ENCODE data around the gene ACSS2.
A peak's percentile ranks its signal among the peaks of the same experiment; 100 is the strongest.

The ACSS2 gene

GRCh38 chr20:34871966-34872621 lies 4.3 kb upstream of the ACSS2 start:
- no peak overlapping the region for H3K27ac Mint-ChIP-seq
- H3K4me3 Mint-ChIP-seq: peak overlapping the region; percentile 90
- H3K27me3 Mint-ChIP-seq (ENCODE audit: low read depth): peaks cover 7% of the 10 kb centered on the region
- no peaks in the 10 kb centered on the region for H3K9me3 Mint-ChIP-seq
- H3K36me3 Mint-ChIP-seq (ENCODE audit: low read depth): no peaks in the 10 kb centered on the region
- peaks cover 46% of the 10 kb centered on the region for H3K4me1 Mint-ChIP-seq
- no peak for TF ChIP-seq CTCF (IDR thresholded peaks at IDR 0.05; ENCODE audit: unreplicated experiment in 3 of 3)

GRCh38 chr20:34872622-34873224 lies 3.7 kb upstream of the ACSS2 start, which contains the start of gene GGT7:
Gene GGT7, minus strand, starts transcription at chr20:34872856. Its CDS starts 41 bp downstream, at chr20:34872815.
- Mint-ChIP-seq H3K4me1 (peaks cover 48% of the 10 kb centered on the region), H3K27ac (peak within 1 kb of the TSS in 2 of 3 experiments; percentile 14 to 22), H3K9me3 (no peaks in the 10 kb centered on the region), H3K27me3 (ENCODE audit: low read depth) (peaks cover 7% of the 10 kb centered on the region), H3K4me3 (peak within 1 kb of the TSS; percentile 90 to 94 (median 92)), H3K36me3 (ENCODE audit: low read depth) (no peaks in the 10 kb centered on the region)
- peak; percentile 51 to 71 (median 57) for TF ChIP-seq CTCF (IDR thresholded peaks at IDR 0.05; ENCODE audit: unreplicated experiment in 3 of 3)

GRCh38 chr20:34873583-34874093 lies 2.8 kb upstream of the ACSS2 start:
- H3K36me3 Mint-ChIP-seq (ENCODE audit: low read depth): no peaks in the 10 kb centered on the region

GRCh38 chr20:34874094-34874654 lies 2.2 kb upstream of the ACSS2 start:
- H3K36me3 Mint-ChIP-seq (ENCODE audit: low read depth): no peaks in the 10 kb centered on the region
- peak; percentile 75 to 79 (median 76) for TF ChIP-seq CTCF (IDR thresholded peaks at IDR 0.05; ENCODE audit: unreplicated experiment in 3 of 3)
- no peaks in the 10 kb centered on the region for H3K9me3 Mint-ChIP-seq

More at GRCh38 chr20:34873583-34874093, 2.8 kb upstream of the ACSS2 start:
- no peak for TF ChIP-seq CTCF (IDR thresholded peaks at IDR 0.05; ENCODE audit: unreplicated experiment in 3 of 3)
- Mint-ChIP-seq H3K27ac (peak overlapping the region; percentile 6 to 49 (median 14)), H3K4me3 (peak overlapping the region; percentile 90 to 94 (median 92)), H3K27me3 (ENCODE audit: low read depth) (peaks cover 7% of the 10 kb centered on the region), H3K4me1 (peaks cover 48% of the 10 kb centered on the region), H3K9me3 (no peaks in the 10 kb centered on the region)

GRCh38 chr20:34875642-34876405 lies 588 bp upstream of the ACSS2 start:
- Mint-ChIP-seq H3K36me3 (ENCODE audit: low read depth) (no peaks in the 10 kb centered on the region), H3K27me3 (ENCODE audit: low read depth) (peaks cover 10% of the 10 kb centered on the region), H3K9me3 (no peaks in the 10 kb centered on the region), H3K4me1 (peaks cover 47% of the 10 kb centered on the region), H3K4me3 (peak overlapping the region; percentile 94 to 97 (median 94)), H3K27ac (peak overlapping the region; percentile 5 to 89 (median 82))
- peak in 1 of 3 experiments; percentile 10 for TF ChIP-seq CTCF (IDR thresholded peaks at IDR 0.05; ENCODE audit: unreplicated experiment in 3 of 3)

More at GRCh38 chr20:34874094-34874654, 2.2 kb upstream of the ACSS2 start:
- Mint-ChIP-seq H3K27ac (peak overlapping the region; percentile 6 to 49 (median 14)), H3K27me3 (ENCODE audit: low read depth) (peaks cover 9% of the 10 kb centered on the region), H3K4me1 (peaks cover 51% of the 10 kb centered on the region), H3K4me3 (peak overlapping the region; percentile 94 to 97 (median 94))

Data from nephron (organoid).